Measurements from ENCODE around the gene MAN2A1.

Gene MAN2A1

DNA sequence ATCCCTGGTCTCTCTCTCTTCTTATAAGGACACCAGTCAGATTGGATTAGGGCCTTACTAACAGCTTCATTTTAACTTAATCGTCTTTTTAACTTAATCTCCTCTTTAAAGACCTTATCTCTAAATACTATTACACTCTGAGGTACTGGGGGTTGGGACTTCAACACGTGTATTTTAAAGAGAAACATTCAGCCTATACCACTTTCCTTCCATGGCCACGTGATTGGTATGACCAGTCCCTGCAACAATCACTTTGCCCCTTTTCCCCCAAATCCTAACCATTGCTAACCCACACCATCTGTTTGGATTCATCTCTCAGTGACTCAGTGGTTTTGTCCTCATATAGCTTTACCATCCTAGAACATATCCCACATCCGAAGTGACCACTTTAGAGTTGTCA is 3.8 kb upstream of the MAN2A1 start:
- DNase-seq (ENCODE audit: low read depth, low spot score), result no peak
- POLR2A ChIA-PET, result no interaction called here
- CTCF ChIA-PET, result no interaction called here
- H3K4me3 ChIP-seq (ENCODE audit: low read depth, low read length), result no peak overlapping the region
- TF ChIP-seq, protein P1, sequence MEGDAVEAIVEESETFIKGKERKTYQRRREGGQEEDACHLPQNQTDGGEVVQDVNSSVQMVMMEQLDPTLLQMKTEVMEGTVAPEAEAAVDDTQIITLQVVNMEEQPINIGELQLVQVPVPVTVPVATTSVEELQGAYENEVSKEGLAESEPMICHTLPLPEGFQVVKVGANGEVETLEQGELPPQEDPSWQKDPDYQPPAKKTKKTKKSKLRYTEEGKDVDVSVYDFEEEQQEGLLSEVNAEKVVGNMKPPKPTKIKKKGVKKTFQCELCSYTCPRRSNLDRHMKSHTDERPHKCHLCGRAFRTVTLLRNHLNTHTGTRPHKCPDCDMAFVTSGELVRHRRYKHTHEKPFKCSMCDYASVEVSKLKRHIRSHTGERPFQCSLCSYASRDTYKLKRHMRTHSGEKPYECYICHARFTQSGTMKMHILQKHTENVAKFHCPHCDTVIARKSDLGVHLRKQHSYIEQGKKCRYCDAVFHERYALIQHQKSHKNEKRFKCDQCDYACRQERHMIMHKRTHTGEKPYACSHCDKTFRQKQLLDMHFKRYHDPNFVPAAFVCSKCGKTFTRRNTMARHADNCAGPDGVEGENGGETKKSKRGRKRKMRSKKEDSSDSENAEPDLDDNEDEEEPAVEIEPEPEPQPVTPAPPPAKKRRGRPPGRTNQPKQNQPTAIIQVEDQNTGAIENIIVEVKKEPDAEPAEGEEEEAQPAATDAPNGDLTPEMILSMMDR (IDR thresholded peaks at IDR 0.05; ENCODE audit: insufficient read depth, low read length, missing control alignments), result no peak

DNA sequence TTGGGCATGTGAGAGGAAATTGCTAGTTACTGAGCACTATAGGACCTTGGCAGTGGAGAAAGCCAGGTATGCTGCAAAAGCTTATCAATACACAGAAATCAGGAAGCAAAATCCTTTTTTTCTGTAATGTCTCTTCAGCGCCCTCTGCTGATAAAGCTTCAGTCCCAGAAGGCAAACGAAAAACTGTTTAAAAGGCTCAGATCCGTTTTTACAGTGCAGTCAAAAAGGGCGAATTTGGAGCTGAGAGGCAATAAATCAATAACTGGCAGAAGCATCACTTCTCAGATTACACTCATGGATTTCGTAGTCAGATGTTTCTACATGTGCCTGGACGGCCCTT is 1.1 kb upstream of the MAN2A1 start:
- CTCF ChIA-PET, result interaction anchor here (0.6 to 2.0 kb wide), 4 partner anchors 13 to 312 kb away, joined by 3 to 7 read pairs (median 4); no protein-coding TSS in a partner anchor
- peak overlapping the region; percentile 85; the same call in 1 of the 2 replicates for H3K4me3 ChIP-seq (ENCODE audit: low read depth, low read length)
- TF ChIP-seq, protein P1 (IDR thresholded peaks at IDR 0.05; ENCODE audit: insufficient read depth, low read length, missing control alignments), result no peak
- no peak for DNase-seq (ENCODE audit: low read depth, low spot score)
- POLR2A ChIA-PET, result no interaction called here

DNA sequence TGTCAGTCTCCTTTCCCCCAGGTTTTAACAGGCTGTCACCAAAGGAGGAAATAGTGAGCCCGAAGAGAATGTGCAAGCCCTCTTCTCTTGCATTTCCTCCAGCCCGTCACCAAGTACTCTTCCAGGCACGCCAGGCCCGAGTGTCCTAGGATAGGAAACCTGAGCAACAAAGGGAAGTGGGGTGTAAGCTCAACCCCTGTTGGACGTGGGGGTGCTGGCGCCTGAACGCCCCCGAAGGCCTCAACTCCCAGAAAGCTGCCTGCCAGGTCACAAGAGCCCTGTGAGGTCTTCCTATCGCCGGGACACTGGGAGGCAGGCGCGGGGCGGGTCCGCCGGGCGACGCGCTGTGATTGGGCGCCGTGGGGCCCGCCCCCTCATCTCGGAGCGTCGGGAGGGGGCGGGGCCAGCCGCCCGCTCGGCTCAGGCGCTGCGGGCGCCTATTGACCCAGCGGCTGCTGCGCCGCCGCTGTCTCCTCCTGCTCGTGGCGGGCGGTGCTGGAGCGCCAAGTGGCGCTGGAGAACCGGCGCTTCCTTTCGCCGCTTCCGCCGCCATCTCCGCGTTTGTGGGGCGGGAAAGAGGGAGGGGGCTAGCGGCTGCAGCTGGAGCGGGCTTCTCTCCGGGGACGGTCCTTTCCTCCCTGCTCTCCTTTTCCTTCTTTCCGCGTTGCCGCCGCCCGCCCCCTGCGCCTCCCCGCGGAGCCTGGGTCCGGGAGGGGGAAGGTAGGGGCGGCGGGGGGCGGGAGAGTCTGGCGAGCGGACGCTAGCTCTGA is 572 bp upstream of the MAN2A1 start:
- no peak for DNase-seq (ENCODE audit: low read depth, low spot score)
- H3K4me3 ChIP-seq (ENCODE audit: low read depth, low read length), result peak overlapping the region; percentile 85
- POLR2A ChIA-PET, result interaction anchor here (1.0 kb wide), 1 partner anchor 32 kb away, joined by 4 read pairs; no protein-coding TSS in a partner anchor
- CTCF ChIA-PET, result interaction anchor here (0.6 to 2.0 kb wide), 7 partner anchors 8 to 312 kb away, joined by 3 to 8 read pairs (median 4); no protein-coding TSS in a partner anchor
- TF ChIP-seq, protein P1 (IDR thresholded peaks at IDR 0.05; ENCODE audit: insufficient read depth, low read length, missing control alignments), result peak; percentile 0

DNA sequence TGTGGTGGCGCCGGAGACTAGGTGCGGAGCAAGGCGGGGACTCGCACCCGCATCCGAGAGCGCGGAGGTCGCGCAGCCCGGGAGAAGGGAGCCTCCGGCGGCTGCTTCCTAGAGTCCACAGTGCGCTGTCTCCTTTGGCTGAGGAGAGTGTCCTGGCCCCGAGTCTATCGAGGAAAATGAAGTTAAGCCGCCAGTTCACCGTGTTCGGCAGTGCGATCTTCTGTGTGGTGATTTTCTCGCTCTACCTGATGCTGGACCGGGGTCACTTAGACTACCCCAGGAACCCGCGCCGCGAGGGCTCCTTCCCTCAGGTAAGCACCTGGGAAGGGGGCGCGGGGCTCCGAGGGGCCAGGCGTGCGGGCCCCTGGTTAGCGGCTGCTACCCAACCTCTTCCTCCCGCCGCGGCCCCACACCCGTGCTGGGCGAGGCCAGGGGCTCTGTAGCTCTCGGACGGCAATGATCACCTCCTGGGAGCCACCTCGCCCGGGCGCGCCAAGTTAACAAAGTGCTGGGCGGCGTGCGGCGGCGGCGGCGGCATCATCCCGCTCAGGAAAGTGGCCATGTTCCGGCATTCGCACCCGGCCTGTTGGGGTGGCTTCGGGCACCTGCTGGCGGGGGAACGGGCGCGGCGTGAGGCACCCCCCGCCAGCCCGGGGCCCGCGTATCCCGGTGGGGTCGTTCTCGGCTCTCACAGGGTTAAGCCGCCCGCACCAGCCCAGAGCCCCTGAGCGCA is 681 bp downstream of the MAN2A1 start:
- peak overlapping the region; percentile 85 for H3K4me3 ChIP-seq (ENCODE audit: low read depth, low read length)
- ChIA-PET CTCF (interaction anchor here (0.6 to 2.0 kb wide), 10 partner anchors 9 to 935 kb away, joined by 3 to 8 read pairs (median 3); no protein-coding TSS in a partner anchor), POLR2A (interaction anchor here (0.7 kb wide), 1 partner anchor 223 kb away, joined by 3 read pairs; no protein-coding TSS in a partner anchor)
- DNase-seq (ENCODE audit: low read depth, low spot score), result no peak
- TF ChIP-seq, protein P1 (IDR thresholded peaks at IDR 0.05; ENCODE audit: insufficient read depth, low read length, missing control alignments), result peak; percentile 2

DNA sequence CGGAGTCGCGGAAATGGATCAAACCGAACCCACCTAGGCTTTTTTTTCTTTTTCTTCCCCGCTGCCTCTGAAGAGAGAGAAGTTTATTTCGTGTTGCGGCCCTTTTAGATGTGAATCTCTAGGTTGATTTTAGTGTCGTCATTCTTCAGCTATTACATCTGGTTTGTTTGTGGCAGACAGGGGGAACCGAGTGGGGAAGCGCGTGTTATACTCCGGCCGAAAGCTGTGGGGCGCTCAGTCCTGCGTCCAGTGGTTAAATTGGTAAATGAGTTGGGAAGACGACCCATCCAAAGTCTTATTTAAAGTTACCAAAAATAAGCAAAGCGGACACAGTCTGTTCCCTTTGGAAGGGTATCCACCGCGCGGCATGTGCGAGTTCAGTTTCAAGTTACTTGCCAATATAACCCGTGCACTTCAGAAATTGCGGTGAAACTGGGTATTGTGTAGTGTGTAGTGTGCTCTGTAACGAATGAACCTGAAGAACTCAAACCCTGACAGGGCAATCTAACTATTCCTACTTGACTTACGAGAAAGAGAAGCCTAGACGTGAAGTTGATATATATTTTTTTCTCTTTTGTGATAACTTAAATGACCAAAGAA is 1.3 kb downstream of the MAN2A1 start:
- H3K4me3 ChIP-seq (ENCODE audit: low read depth, low read length), result peak overlapping the region; percentile 85
- no peak for DNase-seq (ENCODE audit: low read depth, low spot score)
- POLR2A ChIA-PET, result no interaction called here
- CTCF ChIA-PET, result interaction anchor here (0.7 to 2.0 kb wide), 10 partner anchors 9 to 934 kb away, joined by 3 to 8 read pairs (median 3); no protein-coding TSS in a partner anchor
- TF ChIP-seq, protein P1 (IDR thresholded peaks at IDR 0.05; ENCODE audit: insufficient read depth, low read length, missing control alignments), result peak; percentile 74

Data from AG04449 (cell line).